ENCODE results near the gene AGA.

GRCh38 chr4:177381762-177382310, 60.4 kb downstream of the AGA start:
- TF ChIP-seq TAF1 (CRISPR knock-in tag; IDR thresholded peaks at IDR 0.05) (no peak), PRPF4 (IDR thresholded peaks at IDR 0.05; ENCODE audit: low read depth, low read length, poor library complexity, severe bottlenecking) (no peak), MTF1 (CRISPR knock-in tag; IDR thresholded peaks at IDR 0.05) (no peak), CTCF (CRISPR knock-in tag; IDR thresholded peaks at IDR 0.05) (no peak), EP300 (IDR thresholded peaks at IDR 0.05; ENCODE audit: low read depth in 2 of 2, low read length in 2 of 2) (no peak), EP300 (CRISPR knock-in tag; IDR thresholded peaks at IDR 0.05; ENCODE audit: borderline replicate concordance) (no peak), EZH2 (conservative IDR thresholded peaks at IDR 0.05; ENCODE audit: low read depth, low read length) (no peak), MAX (IDR thresholded peaks at IDR 0.05) (no peak), POLR2A (IDR thresholded peaks at IDR 0.05; ENCODE audit: insufficient read depth in 1 of 2, low read depth in 2 of 2, low read length in 2 of 2) (no peak), ZBTB26 (CRISPR knock-in tag; IDR thresholded peaks at IDR 0.05; ENCODE audit: borderline replicate concordance) (no peak), ZNF350 (CRISPR knock-in tag; IDR thresholded peaks at IDR 0.05; ENCODE audit: borderline replicate concordance, low read depth) (no peak), ZNF687 (CRISPR knock-in tag; IDR thresholded peaks at IDR 0.05) (no peak), SRF (IDR thresholded peaks at IDR 0.05; ENCODE audit: low read depth, low read length) (no peak)

Measured in HepG2 (cell line).